SK-N-MC (cell line): ENCODE measurements around the gene ZNF407.

Experiments
- FOXP2 ChIP-seq: optimal IDR thresholded peaks from 2 replicates; pipeline ENCODE3; 2011; ENCODE audit warnings: mild to moderate bottlenecking, moderate library complexity; ENCODE audit not compliant: insufficient read depth; ENCODE audit errors: extremely low read length, control extremely low read depth
- POLR2AphosphoS5 ChIP-seq: IDR thresholded peaks from 2 replicates; pipeline ENCODE4 v1.6.1; 2012; ENCODE audit warnings: mild to moderate bottlenecking, low read depth, low read length, borderline replicate concordance

DNA sequence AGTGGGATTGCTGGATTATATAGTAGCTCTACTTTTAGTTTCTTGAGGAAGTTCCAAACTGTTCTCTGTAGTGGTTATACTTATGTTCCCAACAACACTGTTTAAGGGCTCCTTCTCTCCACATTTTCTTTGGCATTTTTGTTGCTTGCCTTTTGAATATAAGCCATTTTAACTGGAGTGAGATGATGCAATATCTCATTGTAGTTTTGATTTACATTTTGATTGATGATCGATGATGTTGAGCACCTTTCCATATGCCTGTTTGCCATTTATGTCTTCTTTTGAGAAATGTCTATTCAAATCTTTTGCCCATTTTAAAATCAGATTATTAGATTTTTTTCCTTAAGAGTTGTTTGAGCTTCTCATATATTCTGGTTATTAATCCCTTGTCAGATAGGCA lies 368.0 kb downstream of the ZNF407 start:
- TF ChIP-seq POLR2AphosphoS5 (no peak), FOXP2 (no peak)
